ACC112 (cell line): ENCODE results near the gene FBXO41.

Experiments
- H2AFZ ChIP-seq: fragments of 200-600 bp; sonication (generic); one replicate; pipeline ENCODE4 v1.6.0; 2017; ENCODE audit warnings: antibody characterized with exemption, low read length; ENCODE audit not compliant: unreplicated experiment
- H3K27ac ChIP-seq: fragments of 200-600 bp; sonication (generic); 2 replicates; pipeline ENCODE4 v1.5.1; 2014; ENCODE audit warnings: low read depth, mild to moderate bottlenecking, antibody characterized with exemption, low read length, moderate library complexity
- H3K27me3 ChIP-seq: fragments of 200-600 bp; sonication (generic); 2 replicates; pipeline ENCODE4 v1.6.1; 2014; ENCODE audit warnings: mild to moderate bottlenecking, antibody characterized with exemption, low read length, moderate library complexity, mixed read lengths; ENCODE audit not compliant: insufficient read depth
- H3K36me3 ChIP-seq: fragments of 200-600 bp; sonication (generic); 2 replicates; pipeline ENCODE4 v1.6.1; 2016; ENCODE audit warnings: mild to moderate bottlenecking, antibody characterized with exemption, low read length, moderate library complexity, mixed read lengths; ENCODE audit not compliant: insufficient read depth
- H3K4me1 ChIP-seq: fragments of 200-600 bp; sonication (generic); one replicate; pipeline ENCODE4 v1.6.1; 2016; ENCODE audit warnings: low read length, mixed read lengths; ENCODE audit not compliant: insufficient read depth, unreplicated experiment, control insufficient read depth
- H3K4me3 ChIP-seq: fragments of 200-600 bp; sonication (generic); 2 replicates; pipeline ENCODE4 v1.5.1; 2014; ENCODE audit warnings: mild to moderate bottlenecking, low read depth, low read length
- H3K79me2 ChIP-seq: fragments of 200-600 bp; sonication (generic); one replicate; pipeline ENCODE4 v1.6.0; 2016; ENCODE audit warnings: low read length; ENCODE audit not compliant: control insufficient read depth, unreplicated experiment, insufficient read depth

Gene FBXO41

DNA sequence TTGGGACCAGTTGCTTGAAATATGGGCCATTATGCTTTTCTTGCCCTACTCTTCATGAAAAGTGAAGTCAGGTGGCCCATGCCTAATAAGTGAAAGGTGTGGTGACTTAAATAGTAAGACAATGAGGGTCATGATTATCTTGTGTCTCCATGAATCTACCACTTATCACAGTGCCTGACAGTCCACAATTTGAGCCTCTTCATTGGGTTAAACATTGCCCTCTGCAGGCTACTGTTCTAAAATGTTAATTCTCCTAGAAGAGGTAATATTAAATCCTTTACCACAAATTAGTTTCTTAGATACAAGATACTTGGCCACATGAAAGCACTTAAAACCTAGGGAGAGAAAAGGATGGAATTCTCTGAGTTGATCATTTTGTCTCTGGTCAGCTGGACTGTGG is 5.0 kb upstream of the FBXO41 start:
- no peaks in the 10 kb centered on the region for H3K79me2 ChIP-seq
- H3K4me3 ChIP-seq: no peak overlapping the region
- H3K27ac ChIP-seq: no peak overlapping the region
- H3K4me1 ChIP-seq: peaks cover 4% of the 10 kb centered on the region
- no peak overlapping the region for H2AFZ ChIP-seq
- peaks cover 79% of the 10 kb centered on the region for H3K27me3 ChIP-seq
- no peaks in the 10 kb centered on the region for H3K36me3 ChIP-seq

DNA sequence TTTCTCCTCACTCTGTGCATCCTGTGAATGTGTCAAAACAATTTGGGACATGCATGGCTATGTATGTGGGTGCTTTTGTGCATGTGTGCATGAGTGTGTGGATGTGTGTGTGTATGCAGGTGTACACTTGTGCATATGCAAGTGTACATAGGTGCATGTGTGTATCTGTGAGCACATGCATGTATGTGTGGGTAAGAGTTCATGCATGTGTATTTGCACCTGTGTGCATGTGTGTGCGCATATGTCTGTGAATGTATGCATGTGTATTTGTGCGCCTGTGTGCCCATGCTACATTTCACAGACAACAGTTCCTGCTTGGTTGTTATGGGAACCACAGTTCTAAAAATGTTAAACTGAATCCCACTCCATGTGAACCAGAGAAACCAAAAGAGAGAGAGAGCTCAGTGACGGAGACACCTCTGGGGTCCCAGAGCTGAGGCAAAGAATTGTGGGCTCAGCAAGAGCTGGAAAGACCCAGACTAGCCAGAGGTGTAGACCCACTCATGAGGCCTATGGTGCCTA is 1.9 kb upstream of the FBXO41 start:
- no peak overlapping the region for H3K4me3 ChIP-seq
- H3K27me3 ChIP-seq: peaks cover 48% of the 10 kb centered on the region
- peaks cover 11% of the 10 kb centered on the region for H3K79me2 ChIP-seq
- H3K36me3 ChIP-seq: no peaks in the 10 kb centered on the region
- H3K27ac ChIP-seq: no peak overlapping the region
- peaks cover 13% of the 10 kb centered on the region for H3K4me1 ChIP-seq
- H2AFZ ChIP-seq: no peak overlapping the region

DNA sequence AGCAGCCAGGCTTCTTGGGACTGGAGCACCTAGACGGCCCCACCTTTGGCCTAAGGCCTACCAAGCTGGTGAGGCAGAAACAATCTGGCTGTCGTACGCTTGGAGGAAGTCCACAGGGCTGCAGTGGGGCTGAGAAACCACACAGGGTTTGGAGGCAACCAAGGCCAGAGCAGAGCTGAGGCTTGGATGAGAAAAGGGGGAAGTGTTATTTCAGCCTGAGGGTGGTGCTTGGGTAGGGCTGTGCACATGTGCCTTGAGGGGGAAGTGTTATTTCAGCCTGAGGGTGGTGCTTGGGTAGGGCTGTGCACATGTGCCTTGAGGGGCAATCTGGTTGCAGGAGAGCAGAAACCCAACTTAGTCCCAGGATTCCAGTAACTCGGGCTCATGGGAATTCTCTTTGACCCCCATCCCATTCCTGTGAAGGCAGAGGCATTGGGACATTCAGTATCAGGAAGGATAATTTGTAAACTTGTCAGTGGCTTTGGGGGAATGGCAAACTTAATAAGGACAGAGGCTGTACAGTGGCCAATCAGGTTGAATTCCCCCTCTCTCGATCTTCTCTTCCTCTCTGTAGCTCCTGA is 971 bp upstream of the FBXO41 start:
- Histone ChIP-seq H3K36me3 (no peaks in the 10 kb centered on the region), H3K27me3 (peaks cover 38% of the 10 kb centered on the region), H3K27ac (no peak overlapping the region), H3K4me1 (peaks cover 13% of the 10 kb centered on the region), H3K4me3 (peak overlapping the region; percentile 80), H3K79me2 (peaks cover 12% of the 10 kb centered on the region), H2AFZ (no peak overlapping the region)

DNA sequence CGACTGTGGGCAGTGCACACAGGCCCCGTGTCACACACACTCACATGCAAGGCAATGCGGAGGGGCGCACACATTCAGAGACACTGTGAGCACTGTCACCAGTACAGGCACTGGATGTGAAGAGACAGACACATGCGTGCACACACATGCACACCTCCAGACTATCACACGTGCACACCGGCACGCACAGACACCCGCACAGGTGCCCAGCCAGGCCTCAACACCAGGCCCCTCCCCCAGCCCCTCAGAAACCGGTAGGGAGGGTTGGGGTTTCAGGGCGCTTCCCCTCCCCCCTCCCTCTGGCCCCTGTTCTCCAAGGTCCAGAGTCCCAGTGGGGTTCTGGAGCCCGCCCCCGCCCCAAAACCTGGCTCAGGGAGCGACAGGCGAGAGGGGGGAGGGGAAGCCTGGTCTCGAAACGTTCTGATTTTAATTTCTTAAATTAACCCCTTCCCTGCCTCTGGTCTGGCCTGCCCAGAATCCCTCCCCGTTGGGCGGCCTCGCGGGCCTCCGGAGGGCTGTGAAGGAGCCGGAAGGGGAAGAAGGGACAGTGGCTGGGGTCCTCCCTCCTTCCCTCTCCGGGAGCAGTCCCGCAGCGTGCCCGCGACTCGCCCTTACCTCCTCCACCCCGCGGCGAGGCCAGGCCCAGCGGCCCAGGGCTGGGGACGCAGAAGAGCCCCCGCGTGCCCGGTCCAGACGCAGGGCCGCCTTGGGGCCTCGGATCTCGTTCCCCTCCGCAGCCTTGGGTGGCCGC is 558 bp downstream of the FBXO41 start:
- Histone ChIP-seq H3K79me2 (peaks cover 12% of the 10 kb centered on the region), H3K4me3 (peak overlapping the region; percentile 80), H3K27me3 (peaks cover 23% of the 10 kb centered on the region), H2AFZ (peak overlapping the region; percentile 89), H3K4me1 (peaks cover 13% of the 10 kb centered on the region), H3K36me3 (no peaks in the 10 kb centered on the region), H3K27ac (no peak overlapping the region)

DNA sequence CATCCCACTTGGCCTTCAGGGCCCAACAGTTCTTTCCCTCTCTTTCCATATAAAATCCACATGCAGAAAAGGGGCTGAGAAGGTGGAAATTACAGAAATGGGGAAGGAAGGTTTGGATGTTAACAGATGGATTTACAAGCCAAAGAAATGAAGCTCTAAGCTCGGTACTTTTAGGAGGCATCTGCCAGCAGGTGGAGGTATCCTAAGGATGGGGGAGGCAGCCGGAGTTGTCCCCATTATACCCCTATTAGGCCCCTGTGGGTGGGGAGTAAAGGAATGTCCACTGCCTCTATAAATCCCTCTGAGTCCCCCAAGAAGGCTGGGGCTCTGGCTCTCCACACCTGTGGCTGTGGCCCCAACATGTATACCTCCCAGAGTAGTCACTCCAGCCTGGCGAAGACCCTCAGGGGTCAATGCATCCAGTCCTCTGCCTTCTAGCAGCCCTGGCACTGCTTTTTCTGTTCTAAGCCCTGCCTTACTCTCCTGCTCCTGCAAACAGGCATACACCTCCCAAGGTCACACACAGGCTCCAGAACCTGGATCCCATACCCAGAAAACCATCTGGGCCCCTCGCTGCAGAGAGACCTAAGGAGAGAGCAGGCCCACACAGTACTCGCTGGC is 1.2 kb downstream of the FBXO41 start:
- no peak overlapping the region for H2AFZ ChIP-seq
- peaks cover 13% of the 10 kb centered on the region for H3K4me1 ChIP-seq
- H3K79me2 ChIP-seq: peaks cover 12% of the 10 kb centered on the region
- no peaks in the 10 kb centered on the region for H3K36me3 ChIP-seq
- peak overlapping the region; percentile 80 for H3K4me3 ChIP-seq
- H3K27ac ChIP-seq: no peak overlapping the region
- peaks cover 16% of the 10 kb centered on the region for H3K27me3 ChIP-seq

DNA sequence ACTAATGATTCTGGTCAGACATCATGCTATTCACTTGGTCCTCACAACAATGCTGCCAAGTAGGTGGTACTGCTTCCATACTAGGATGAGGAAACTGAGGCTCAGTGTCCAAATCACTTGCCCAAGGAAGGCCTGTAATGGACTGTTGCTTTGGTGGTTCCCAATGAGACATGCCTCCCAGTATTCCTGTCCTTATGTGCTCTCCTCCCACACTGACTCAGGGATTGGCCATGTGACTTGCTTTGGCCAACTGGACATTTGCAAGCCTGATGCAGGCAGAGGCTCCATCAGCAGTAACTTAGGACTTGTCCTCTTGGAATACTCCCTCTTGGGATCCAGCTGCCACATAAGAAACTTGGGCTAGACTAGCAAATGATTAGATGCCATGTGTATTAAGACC is 3.0 kb downstream of the FBXO41 start:
- no peaks in the 10 kb centered on the region for H3K36me3 ChIP-seq
- H3K27ac ChIP-seq: no peak overlapping the region
- no peak overlapping the region for H2AFZ ChIP-seq
- peaks cover 12% of the 10 kb centered on the region for H3K79me2 ChIP-seq
- H3K27me3 ChIP-seq: peaks cover 5% of the 10 kb centered on the region; the same call in 1 of the 2 replicates
- no peak overlapping the region for H3K4me3 ChIP-seq
- peaks cover 13% of the 10 kb centered on the region for H3K4me1 ChIP-seq

DNA sequence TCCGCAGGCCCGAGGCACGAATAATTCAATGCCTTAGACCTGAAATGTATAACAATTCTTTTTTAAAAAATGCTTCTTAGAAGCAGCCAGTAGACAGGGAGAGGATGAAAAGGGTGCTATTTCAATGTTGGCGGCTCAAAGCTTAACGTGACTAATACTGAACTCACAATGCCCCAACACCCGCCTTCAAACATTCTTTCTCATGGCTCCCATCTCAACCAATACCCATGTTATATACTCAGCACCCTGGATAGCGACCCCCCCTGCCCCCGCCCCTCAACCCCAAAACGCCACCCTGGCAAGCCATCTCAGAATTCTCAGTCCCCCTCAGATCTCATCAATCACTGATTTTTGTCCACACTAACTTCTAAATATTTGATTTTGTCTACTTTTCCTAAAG is 4.4 kb downstream of the FBXO41 start:
- Histone ChIP-seq H3K79me2 (peaks cover 12% of the 10 kb centered on the region), H3K36me3 (no peaks in the 10 kb centered on the region), H3K4me3 (no peak overlapping the region), H3K27me3 (no peaks in the 10 kb centered on the region), H2AFZ (no peak overlapping the region), H3K27ac (no peak overlapping the region), H3K4me1 (peaks cover 10% of the 10 kb centered on the region)

DNA sequence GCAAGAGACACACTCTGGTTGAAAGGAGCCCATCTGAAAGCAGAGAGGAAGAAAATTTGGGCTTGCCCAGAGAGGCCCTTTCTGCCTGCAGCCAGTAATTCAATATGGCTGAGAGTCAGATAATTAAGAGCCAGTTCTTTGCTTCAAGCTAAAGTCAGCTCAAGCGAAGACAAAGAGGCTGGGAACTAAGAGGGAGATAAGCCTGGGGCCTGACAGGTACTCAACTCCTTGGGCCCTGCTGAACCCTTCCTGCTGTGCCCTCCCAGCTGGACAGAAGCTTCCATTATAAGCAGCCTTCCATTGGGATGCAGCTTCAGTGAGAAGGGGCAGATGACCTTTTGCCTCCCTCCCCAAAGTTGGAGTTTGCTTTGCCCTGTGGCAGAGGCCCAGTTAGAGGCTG is 12.0 kb downstream of the FBXO41 start:
- peaks cover 10% of the 10 kb centered on the region for H3K27me3 ChIP-seq
- no peak overlapping the region for H3K27ac ChIP-seq
- H3K79me2 ChIP-seq: no peaks in the 10 kb centered on the region
- H3K4me1 ChIP-seq: no peaks in the 10 kb centered on the region
- H2AFZ ChIP-seq: no peak overlapping the region
- H3K36me3 ChIP-seq: no peaks in the 10 kb centered on the region
- no peak overlapping the region for H3K4me3 ChIP-seq

DNA sequence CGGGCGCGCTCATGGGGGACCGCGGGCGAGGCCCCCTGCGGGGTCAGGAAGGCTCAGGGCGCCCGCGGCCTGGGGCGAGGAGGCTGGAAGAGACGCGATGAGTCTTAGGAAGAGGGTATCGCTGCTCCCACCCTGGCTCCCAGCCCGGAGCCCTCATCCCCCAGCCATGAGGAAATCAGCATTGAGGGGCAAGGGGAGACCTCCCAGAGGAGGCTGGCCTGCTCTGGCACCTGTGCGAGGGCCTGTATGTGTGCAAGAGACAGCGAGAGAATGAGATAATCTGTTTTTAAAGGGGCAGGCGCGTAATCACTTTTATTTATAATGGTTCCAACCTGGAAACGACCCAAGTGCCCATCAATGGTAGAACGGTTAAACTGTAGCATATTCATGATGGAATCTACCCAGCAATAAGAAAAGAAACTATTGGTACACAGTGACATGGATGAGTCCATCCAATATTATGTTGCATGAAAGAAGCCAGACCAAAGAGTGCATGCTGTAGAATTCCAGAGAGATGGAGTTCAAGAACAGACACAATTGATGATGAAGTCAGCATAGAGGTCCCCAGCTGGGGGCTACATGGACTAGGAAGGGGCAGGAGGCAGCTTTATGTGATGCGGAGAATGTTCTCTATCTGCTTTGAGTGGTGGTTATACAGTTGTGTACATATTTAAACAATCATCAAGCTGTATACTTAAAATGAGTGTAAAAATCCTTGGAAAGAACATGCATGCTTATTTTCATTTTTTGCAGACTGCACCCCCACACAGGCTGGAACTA is 14.4 kb downstream of the FBXO41 start:
- Histone ChIP-seq H3K27me3 (peaks cover 10% of the 10 kb centered on the region), H3K4me1 (no peaks in the 10 kb centered on the region), H3K27ac (no peak overlapping the region), H3K36me3 (no peaks in the 10 kb centered on the region), H2AFZ (no peak overlapping the region), H3K79me2 (no peaks in the 10 kb centered on the region), H3K4me3 (no peak overlapping the region)

DNA sequence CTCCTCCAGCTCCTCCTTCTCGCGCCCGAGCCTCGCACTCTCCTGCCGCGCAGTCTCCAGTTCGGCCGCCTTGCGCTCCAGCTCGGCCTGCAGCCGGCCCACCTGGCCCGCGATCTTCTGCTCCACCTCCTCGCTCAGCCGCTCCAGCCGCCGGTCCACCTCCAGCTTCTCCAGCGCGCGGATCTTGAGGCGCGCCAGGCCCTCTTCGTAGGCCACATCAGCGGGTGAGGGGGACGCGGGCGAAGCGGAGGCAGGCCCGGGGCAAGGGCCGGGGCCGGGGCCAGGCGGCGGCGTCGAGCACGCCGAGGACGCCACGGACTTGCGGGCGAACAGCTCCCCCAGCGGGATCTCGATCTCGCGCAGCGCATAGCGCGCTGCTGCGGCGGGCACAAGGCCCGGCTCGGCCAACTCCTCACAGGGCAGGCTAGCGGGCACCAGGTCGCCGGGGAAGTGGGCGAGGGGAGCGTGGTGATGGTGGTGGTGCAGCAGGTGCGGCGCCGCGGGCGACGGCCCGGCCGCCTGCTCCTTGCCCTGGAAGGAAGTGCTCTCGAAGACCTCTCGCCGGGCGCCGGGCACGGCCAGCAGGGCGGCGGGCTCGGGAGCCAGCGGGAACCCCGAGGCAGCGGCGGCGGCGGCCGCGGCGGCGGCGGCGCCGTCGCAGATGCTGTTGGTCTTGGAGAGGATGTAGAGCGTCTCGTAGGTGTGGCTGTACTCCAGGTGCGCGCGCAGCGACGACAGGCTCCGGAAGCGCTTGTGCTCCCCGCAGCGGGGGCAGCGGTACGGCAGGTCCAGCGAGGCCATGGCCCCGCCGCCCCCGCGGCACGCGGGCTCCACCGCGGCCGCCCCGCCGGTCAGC is 15.2 kb downstream of the FBXO41 start:
- Histone ChIP-seq H3K27ac (no peak overlapping the region), H3K27me3 (peaks cover 10% of the 10 kb centered on the region), H2AFZ (no peak overlapping the region), H3K79me2 (no peaks in the 10 kb centered on the region), H3K36me3 (no peaks in the 10 kb centered on the region), H3K4me1 (no peaks in the 10 kb centered on the region), H3K4me3 (peak overlapping the region; percentile 56; the same call in 1 of the 2 replicates)
